Right ventricle myocardium inferior (tissue), 1 donor: ENCODE results near the gene NHSL1. TPM values are rescaled to one million over a fixed set of nuclear protein-coding genes. Genes with fewer than 3 reads are reported as not detected.

Source experiments
- ATAC-seq: fragments of 200-7000 bp; cut with Tn5 transposase; one replicate; pipeline ENCODE4 v1.9.1; 2020; ENCODE audit warnings: mild to moderate bottlenecking, moderate library complexity
- DNase-seq: peaks from one replicate; pipeline ENCODE4 v3.0.0; 2021; ENCODE audit errors: missing footprints
- intact Hi-C: fragments of 100-400 bp; cut with DNase I; formaldehyde crosslinking; loops from one replicate; pipeline ENCODE4 v1.11.0; 2022
- total RNA-seq: library from RNA; stranded (reverse); fragmentation: NEBNext Ultra II Directional; extraction: Animal tissue kit (Norgen Biotek cat#: 25700); gene quantifications from one replicate; pipeline ENCODE4 v1.2.1, GENCODE V29; 2021
- donor health status: DM: no; HTN: yes; CAD: no; lungs with severe emphysema.

NHSL1 gene
- total RNA-seq, 1 donor from 2014 or later = 56.6 TPM

DNA sequence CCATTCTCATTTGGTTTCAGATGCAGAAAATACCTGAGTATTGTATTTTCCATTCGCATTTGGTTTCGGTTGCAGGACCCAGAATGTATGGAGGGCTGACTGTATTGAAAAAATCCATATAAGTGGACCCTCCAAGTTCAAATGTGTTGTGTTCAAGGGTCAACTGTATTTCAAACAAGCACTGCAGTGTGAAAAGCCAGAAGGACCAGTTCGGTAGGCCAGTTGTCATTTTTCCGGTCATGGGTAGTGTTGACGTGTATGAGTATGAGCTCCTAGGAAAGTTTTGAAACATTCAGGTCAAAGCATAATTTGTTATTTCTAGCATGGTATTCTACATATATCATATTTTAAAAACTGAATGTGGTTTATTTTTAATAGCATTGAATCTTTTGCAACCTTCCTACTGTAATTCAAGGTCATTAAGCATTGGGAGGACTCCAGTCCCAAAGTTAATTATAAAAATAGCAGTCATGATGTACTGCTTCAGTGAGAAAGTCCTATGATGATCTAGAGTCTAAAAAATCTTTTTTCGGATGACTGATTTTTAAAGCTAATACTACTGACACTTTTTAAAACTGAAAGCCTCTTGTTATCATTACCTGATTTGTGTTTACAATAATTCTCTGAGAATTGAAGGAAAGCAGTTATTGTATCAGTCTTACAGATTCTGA lies 18.9 kb downstream of the NHSL1 start:
- DNase-seq = no peak
- intact Hi-C loops = no loop called here
- no peak for ATAC-seq

DNA sequence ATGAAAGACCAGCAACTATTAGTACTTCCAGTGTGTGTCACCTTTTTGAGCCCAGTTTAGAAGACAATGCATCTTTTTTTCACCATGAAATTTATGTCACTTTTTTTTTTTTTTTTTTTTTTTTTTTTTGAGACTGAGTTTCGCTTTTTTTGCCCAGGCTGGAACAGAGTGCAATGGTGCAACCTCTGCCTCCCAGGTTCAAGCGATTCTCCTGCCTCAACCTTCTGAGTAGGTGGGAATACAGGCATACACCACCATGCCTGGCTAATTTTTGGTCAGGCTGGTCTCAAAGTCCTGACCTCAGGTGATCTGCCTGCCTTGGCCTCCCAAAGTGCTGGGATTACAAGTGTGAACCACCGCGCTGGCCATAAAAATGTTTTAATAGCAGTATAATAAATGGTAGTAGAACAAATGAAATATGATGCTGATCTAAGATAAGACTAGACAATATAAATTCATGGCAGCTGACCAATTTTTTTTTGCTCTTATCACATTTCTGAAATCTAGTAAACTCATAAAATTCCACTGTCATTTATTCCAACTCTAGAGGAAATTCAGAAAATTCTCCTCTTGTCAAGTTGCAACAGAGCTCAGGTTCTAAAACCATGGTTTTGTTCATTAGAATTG lies 21.3 kb downstream of the NHSL1 start:
- DNase-seq = no peak
- intact Hi-C loops = no loop called here
- ATAC-seq = no peak

DNA sequence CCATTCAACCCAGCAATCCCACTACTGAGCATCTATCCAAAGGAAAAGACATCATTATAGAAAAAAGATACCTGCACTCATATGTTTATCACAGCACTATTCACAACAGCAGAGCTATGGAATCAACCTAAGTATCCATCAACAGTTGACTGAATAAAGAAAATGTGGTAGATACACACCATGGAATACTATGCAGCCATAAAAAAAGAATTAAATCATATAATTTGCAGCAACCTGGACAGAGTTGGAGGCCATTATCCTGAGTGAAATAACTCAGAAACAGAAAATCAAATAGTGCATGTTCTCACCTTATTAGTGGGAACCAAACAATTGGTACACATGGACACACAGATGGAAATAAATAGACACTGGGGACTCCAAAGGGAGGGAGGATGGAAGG lies 23.2 kb downstream of the NHSL1 start:
- ATAC-seq (no peak), DNase-seq (no peak)
- intact Hi-C loops = no loop called here

DNA sequence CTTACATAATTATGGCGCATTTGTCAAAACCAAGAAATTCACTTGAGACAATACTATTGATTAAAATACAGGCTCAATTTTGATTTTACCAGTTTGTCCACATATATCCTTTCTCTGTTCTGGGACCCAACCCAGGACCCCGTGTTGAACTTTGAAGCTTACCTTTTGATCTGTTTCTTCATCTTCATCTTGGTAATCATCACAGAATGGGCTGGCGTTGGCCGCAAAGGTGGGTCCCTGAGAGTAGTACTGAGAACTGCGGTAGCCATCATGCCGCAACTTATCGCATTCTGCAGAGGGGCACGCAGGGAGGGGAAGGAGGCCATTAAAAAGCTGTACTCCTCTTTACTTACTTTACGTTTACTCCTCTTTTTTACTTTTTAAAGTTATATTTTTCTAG lies 26.1 kb downstream of the NHSL1 start:
- intact Hi-C loops = no loop called here
- no peak for DNase-seq
- ATAC-seq = no peak

DNA sequence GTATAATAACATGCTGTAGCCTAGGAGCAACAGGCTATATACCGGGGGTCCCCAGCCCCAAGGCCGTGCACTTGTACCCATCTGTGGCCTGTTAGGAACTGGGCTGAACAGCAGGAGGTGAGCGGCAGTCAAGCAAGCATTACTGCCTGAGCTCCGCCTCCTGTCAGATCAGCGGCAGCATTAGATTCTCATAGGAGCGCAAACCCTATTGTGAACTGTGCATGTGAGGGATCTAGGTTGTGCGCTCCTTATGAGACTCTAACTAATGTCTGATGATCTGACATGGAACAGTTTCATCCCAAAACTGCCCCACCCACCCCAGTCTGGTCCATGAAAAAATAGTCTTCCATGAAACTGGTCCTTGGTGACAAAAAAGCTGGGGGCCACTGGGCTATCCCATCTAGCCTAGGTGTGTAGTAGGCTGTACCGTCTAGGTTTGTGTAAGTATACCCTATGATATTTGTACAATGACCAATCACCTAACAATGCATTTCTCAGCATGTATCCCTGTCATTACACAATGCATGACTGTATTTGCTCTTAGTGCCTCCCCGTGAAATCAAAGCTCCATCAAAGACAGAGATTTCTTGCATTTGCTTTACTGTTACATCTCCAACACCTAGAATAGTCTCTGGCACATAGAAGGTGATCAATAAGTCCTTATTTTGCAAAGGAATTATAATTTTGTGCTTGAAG lies 30.8 kb downstream of the NHSL1 start:
- no peak for ATAC-seq
- no peak for DNase-seq
- intact Hi-C loops = no loop called here

DNA sequence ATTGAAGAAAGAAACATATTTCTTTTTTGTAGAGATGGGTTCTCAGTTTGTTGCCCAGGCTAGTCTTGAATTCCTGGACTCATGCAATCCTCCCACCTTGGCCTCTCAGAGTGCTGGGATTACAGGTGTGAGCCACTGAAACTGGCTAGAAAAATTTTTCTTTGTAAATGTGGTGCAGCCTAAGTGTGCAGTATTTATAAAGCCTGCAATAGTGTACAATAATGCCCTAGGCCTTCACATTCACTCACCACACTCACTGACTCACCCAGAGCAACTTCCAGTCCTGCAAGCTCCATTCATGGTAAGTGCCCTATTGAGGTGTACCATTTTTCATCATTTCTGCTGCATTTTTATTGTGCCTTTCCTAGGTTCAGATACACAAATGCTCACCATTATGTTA lies 31.4 kb downstream of the NHSL1 start:
- ATAC-seq (no peak), DNase-seq (no peak)
- intact Hi-C loops = no loop called here

DNA sequence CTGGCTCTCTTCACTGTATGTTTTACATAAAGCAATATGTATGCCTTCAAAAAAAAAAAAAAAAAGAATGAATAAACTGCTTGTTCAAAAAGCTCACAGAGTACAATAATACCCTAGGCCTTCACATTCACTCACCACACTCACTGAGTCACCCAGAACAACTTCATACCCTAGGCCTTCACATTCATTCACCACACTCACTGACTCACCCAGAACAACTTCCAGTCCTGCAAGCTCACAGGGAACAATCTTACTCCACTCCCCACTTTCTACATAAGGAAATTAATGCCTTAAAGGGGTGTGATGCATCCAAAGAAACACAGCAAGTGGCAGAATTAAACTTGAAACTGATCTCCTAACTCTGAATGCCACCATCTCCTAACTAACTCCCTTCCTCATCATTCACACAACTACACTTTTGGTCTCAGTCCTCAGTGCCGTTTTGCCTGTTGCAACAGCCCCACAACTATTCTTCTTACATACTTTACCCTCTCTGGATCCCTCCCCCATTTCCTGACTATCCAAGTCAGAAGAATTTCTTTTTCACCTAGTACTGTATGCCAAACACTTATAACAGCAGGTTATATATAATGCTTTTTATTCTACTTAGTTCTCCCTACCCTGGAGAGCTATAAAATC lies 34.2 kb downstream of the NHSL1 start:
- no peak for DNase-seq
- no peak for ATAC-seq
- intact Hi-C loops = no loop called here

DNA sequence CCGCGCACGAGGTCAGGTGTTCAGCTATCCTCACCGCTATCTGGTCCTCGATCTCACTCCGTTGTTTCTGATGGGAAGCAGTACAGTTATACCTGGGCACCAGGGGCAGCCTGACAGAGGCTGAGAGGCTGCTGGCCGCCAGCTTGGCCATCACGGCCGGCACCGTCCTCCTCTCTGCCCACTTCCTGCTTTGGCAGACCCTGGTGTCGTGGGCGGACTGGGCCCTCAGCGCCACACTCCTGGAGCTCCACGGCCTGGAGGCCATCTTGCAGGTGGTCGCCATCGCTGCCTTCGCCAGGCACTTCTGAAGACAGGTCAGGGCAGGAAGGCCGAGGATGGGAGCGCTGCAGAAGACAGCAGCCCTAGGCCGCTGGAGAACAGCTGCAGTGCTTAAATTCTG lies 35.2 kb downstream of the NHSL1 start:
- intact Hi-C loops = no loop called here
- DNase-seq (no peak), ATAC-seq (no peak)

DNA sequence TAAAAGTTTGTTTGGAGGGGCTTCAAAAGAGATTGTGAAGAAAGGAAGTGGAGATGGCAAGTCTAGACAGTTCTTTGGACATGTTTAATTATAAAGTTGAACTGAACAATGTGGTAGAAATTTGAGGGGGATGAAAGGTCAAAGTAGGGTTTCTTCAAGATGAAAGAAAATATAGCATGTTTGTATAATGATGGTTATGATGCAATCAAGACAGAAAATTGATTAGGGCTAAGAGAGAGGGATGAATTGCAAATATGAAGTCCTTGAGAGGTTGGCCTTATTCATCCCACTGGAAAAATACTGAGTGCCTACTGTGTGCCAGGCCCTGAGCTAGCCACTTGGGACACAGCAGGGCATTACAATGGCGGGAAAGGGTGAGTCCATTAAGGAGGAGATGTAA lies 37.6 kb downstream of the NHSL1 start:
- no peak for ATAC-seq

DNA sequence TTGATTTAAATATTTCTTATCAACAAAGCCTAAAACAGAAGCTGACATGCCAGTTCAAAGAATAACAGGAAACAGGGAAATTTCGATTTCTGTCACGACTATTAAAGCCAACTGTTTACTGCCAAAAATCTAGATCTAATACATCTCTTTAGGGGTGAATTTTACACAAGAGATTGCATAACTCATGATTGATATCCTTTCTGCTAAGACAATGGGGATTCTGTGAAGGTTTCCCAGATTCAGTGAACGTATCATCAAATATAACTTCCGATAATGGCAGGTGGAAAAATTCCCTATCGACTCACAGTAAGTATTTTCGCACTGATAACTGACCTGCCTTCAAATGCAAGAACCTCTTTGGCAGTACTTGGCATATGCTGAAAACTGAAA lies 42.9 kb downstream of the NHSL1 start:
- no peak for ATAC-seq
- DNase-seq = no peak
- intact Hi-C loops = no loop called here

More for the DNA sequence above, 37.6 kb downstream of the NHSL1 start:
- intact Hi-C loops = no loop called here
- no peak for DNase-seq

DNA sequence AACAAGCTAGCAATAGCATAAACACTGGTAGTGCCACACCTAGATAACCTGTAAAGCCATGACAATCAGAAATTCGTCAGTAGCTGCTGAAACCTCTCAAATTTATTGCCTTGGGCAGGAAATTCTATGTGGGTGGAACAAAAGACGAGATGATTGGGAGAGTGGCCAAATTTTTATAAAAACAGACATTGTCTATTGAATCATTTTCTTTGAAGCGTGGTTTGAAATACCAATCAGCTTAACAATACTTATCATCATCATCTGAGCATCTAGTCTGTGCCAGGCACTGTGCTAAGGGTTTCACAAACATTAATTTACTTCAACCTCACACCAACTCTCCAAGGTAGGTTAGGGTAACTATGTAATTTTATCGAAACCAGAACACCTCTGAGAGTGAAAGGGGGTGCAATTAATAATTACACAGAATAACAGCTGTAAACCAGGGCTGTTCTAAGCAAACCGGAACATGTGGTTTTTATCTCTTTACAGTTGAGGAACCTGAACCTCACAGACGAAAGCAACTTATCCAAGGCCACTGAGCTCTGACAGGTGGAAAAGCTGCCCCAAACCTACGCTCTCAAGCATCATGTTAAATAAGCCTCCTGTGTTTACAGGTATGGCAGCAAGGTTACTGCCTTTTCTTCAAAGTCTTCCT lies 43.4 kb downstream of the NHSL1 start:
- no peak for ATAC-seq
- no peak for DNase-seq
- intact Hi-C loops = no loop called here

DNA sequence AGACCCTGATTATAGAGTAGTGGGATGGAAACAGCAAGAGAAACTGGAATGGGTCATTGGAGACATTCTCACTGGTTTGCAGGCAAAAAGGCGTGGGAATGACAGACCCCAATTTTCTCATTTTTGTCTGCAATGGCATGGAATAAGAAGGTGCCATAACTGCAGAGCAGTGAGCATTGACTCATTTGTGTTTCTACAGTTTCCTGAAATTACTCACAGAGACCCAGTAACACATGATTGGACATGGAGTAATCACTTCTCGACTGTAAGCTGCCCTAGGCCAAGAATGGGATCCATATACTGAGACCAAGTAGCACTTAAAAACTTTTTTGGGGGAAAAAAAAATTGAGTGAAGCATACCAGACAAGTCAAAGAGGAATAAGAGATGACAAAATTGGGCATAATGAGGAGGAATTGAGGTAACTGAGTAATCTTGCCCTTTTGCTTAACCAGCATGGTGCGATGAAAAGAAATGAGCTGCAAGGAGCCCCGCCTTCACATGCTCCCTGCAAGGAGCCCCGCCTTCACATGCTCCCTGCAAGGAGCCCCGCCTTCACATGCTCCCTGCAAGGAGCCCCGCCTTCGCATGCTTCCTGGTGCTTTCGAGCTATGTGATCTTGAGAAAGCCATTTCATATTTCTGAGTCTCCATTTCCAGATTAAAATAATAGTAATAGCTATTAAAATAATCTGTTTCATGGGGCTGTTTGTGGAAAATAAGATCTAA lies 44.1 kb downstream of the NHSL1 start:
- peak; percentile 68 for DNase-seq
- ATAC-seq = peak; percentile 37

DNA sequence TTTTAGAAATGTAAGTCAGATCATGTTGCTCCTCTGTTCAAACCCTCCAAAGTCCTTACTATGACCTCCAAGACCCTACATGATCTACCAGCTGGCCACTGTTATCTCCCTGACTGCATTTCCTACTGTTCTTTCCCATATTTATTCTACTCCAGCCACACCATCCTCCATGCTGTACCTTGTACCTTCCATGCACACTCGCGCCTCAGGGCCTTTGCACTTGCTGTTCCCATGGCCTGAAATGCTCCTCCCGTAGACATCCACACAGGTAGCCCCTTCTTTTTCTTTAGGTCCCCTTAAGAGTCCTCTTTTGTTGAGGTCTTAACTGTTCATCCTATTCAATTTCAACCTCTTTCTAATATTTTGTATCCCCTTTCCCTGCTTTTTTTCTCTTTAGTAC lies 48.3 kb downstream of the NHSL1 start:
- no peak for DNase-seq
- ATAC-seq = no peak
- intact Hi-C loops = no loop called here

More for the DNA sequence above, 44.1 kb downstream of the NHSL1 start:
- intact Hi-C loops = no loop called here

DNA sequence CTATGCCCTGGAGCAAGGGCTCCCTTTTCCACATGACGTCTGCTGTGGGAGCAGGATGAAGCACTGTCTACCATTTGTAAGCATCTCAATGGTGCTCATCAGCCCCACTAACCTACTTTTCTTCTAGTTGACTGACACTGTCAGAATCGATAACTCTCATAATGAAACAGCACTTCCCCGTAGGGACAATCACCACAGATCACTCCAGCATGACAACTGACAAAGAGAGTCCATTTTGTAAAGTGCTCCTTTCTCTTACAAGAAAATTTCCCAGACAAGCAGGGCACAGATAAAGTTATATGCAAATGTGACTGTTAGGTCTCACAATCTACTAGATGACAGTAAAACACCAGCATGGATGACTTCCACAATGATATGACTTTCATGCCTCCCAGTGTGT lies 48.8 kb downstream of the NHSL1 start:
- intact Hi-C loops = no loop called here
- DNase-seq (no peak), ATAC-seq (no peak)

DNA sequence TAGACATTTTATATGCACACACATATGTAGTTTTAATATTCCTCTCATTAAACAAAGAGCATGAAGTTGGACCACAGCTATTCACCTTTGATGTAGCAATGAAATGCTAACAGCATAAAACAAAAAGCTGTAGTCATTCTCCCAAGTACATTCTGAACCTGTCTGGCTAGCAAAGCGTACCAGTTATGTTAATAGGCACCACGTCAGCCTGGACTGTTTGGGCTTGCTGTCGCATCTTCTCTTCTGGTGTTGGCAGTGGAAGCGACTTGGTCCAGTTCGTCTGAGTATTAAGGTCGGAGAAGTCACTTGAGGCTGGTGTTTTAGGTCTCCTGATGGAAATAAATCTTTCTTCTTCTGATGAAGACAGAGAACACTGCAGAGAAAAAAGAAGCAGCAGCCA lies 52.5 kb downstream of the NHSL1 start:
- no peak for ATAC-seq
- intact Hi-C loops = no loop called here
- no peak for DNase-seq

DNA sequence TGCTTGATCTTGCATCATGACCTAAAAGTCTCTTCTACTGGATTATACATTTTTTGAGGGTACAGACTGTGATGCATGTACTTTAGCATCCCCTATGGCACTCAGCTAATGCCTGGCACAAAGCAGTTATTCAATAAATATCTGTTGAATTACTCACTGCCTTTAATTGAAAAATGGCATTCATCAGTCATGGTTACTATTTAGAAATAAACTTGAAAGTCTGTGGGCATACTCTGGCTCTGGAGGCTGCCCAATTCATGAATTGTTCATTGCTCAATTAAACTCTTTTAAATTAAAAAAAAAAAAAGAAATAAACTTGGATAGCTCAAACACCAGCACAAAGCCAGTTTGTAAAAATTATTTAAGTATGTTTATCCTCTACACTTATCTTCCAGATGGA lies 55.3 kb downstream of the NHSL1 start:
- no peak for ATAC-seq
- DNase-seq = no peak
- intact Hi-C loops = no loop called here

DNA sequence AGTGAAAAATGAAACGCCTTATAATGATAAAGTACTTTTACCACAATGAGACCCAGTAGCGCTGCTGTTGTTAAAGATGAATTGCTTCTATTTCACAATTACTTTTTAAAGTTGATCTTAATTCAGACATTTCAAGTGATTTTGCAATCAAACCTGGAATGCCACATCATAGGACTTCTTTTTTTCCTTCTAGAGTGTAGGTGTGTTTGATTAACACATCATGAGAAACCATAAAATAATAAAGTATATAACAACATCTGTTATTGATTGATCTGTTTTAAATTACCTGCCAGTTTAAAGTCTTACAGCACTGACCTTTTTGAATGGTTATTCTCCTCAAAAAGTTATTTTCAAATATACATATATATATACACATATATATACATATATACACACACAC lies 56.6 kb downstream of the NHSL1 start:
- intact Hi-C loops = no loop called here
- no peak for ATAC-seq
- no peak for DNase-seq

DNA sequence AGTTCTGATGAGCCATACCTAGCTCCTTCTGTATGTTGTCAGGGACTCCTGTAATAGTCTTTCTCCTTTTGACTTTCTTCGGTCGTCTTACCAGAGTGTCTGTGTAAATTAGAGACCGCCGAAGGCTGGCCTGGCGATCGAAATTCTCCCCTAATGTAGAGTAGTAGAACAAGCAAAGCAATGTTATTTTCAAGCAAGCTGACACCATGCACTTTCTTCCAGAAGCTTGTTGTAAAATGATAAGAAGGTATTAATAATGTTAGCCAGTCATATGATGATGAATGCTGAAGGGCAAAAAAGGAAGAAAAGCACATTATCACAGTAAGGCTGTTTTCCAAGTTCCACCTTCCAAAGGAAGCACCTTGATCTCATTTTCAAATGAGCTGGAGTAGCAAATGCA lies 57.3 kb downstream of the NHSL1 start:
- ATAC-seq (no peak), DNase-seq (no peak)
- intact Hi-C loops = no loop called here
